PC-9 (cell line): Measurements from ENCODE around the gene ZNF2. TPM values are rescaled to one million over a fixed set of nuclear protein-coding genes. Genes with fewer than 3 reads are reported as not detected.

Source experiments
- BruUV-seq: library from RNA; stranded (reverse); fragments of 400-500 nt; replicated peaks from 2 replicates; lab custom pipeline; 2021; lab: Mats Ljungman, UMichigan
- CTCF ChIA-PET: fragments of 300-600 bp; sonication (Branson Sonifier 250); formaldehyde crosslinking; loops from one replicate; lab custom pipeline; 2022; ENCODE audit warnings: antibody characterized with exemption; lab: Charles Lee
- POLR2A ChIA-PET: fragments of 300-600 bp; sonication (Branson Sonifier 250); formaldehyde crosslinking; loops from one replicate; lab custom pipeline; 2022; ENCODE audit warnings: antibody characterized with exemption; ENCODE audit not compliant: unreplicated experiment; lab: Charles Lee
- DNase-seq, 2 experiments: peaks; one replicate each; pipeline versions ENCODE4 v3.0.0 to v3.0.0-alpha.2; 2015 to 2022; ENCODE audit warnings: mixed read lengths in 1 of 2
- H2AFZ ChIP-seq: fragments of 200-600 bp; sonication (generic); 2 replicates; pipeline ENCODE4 v1.8.1; 2017; ENCODE audit warnings: antibody characterized with exemption
- H3F3A ChIP-seq: fragments of 200-600 bp; sonication (generic); 2 replicates; pipeline ENCODE4 v1.8.1; 2017; ENCODE audit warnings: antibody characterized with exemption, mild to moderate bottlenecking, low read depth; ENCODE audit not compliant: insufficient read depth
- H3K27ac ChIP-seq: fragments of 200-600 bp; sonication (generic); 2 replicates; pipeline ENCODE4 v1.6.1; 2016; ENCODE audit warnings: mixed run types
- H3K27me3 ChIP-seq: fragments of 200-600 bp; sonication (generic); 2 replicates; pipeline ENCODE4 v1.6.1; 2016; ENCODE audit warnings: low read depth, mixed run types; ENCODE audit not compliant: insufficient read depth
- H3K36me3 ChIP-seq: fragments of 200-600 bp; sonication (generic); 2 replicates; pipeline ENCODE4 v1.6.1; 2016; ENCODE audit warnings: low read depth, mixed run types
- H3K4me1 ChIP-seq: fragments of 200-600 bp; sonication (generic); replicated peaks from 2 replicates; pipeline ENCODE4 v1.6.1; 2016; ENCODE audit warnings: mixed run types; ENCODE audit not compliant: insufficient read depth
- H3K4me2 ChIP-seq: fragments of 200-600 bp; sonication (generic); 2 replicates; pipeline ENCODE4 v1.6.1; 2017; ENCODE audit warnings: mixed run types
- H3K4me3 ChIP-seq: fragments of 200-600 bp; sonication (generic); 2 replicates; pipeline ENCODE4 v1.6.1; 2016; ENCODE audit warnings: mixed run types
- H3K79me2 ChIP-seq: fragments of 200-600 bp; sonication (generic); 2 replicates; pipeline ENCODE4 v1.6.1; 2017; ENCODE audit warnings: low read depth, mixed run types
- H3K9me2 ChIP-seq: fragments of 200-600 bp; sonication (generic); 2 replicates; pipeline ENCODE4 v1.8.1; 2017; ENCODE audit warnings: mild to moderate bottlenecking; ENCODE audit not compliant: insufficient read depth
- H3K9me3 ChIP-seq: fragments of 200-600 bp; sonication (generic); 2 replicates; pipeline ENCODE4 v1.8.1; 2016; ENCODE audit warnings: low read depth; ENCODE audit not compliant: insufficient read depth
- H4K20me1 ChIP-seq: fragments of 200-600 bp; sonication (generic); 2 replicates; pipeline ENCODE4 v1.8.1; 2017; ENCODE audit not compliant: insufficient read depth
- EZH2 ChIP-seq: fragments of 200-600 bp; sonication (generic); IDR thresholded peaks from 2 replicates; pipeline ENCODE4 v1.8.0; 2017; ENCODE audit warnings: antibody characterized with exemption, low read depth
- intact Hi-C: fragments of 100-400 bp; cut with micrococcal nuclease; formaldehyde crosslinking; loops from one replicate; pipeline ENCODE4 v1.10.0; 2022; ENCODE audit not compliant: unreplicated experiment
- total RNA-seq: library from RNA; stranded (reverse); gene quantifications from 2 replicates; pipeline ENCODE4 v1.2.3, GENCODE V29; 2021
- TF ChIP-seq, protein P1 (sequence below): fragments of 200-600 bp; sonication (generic); conservative IDR thresholded peaks from 2 replicates; pipeline ENCODE4 v1.6.1; 2017; ENCODE audit warnings: mixed run types, antibody characterized with exemption, mild to moderate bottlenecking, moderate library complexity

The ZNF2 gene
- total RNA-seq, 1 experiment from 2014 or later: 4.9 TPM

DNA sequence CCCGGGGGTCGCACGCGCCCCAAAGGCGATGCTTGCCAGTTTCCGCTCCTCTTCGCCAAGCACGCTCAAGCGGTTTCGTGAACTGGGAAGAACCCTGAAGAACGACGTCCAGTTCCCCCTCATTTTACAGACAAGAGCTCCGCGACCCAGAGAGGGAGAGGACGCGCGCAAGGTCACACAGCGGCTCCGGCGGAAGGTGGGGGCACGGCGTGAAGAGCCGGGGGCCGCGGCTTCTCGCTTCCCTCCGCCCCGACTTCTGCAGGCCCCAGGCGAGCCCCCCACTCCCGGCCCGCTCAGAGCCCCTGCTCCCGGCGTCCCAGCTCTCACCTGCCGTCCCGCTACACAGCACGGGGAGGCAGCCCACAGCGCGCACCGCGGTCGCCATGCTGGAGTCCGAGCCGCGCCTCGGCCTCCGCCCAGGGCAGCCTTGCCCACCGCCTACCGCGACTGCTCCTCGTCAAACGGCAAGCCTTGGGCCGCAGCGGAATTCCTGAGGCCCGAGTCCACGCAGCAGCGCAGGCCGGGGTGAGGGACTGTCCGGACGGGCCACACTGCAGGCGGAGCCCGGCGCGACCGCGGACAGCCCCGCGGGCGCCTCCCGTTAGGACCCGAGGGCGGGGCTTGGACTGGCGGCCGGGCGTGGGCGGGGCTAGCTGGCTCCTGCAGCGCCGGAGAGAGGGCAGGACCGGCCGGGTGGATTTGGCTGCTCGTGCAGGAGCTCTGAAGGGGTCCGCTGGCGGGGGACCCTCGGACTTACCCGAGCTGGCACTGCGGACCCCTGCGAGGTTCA, 44.0 kb upstream of the ZNF2 start, which contains the start of gene MRPS5:
TSS of gene MRPS5 (minus strand) at position 402 of the 790 bp plus-strand sequence. CDS start at position 385, 17 bp downstream.
- no TSS peak for BruUV-seq
- peaks cover 18% of the 10 kb centered on the region for H3K4me1 ChIP-seq
- peak within 1 kb of the TSS; percentile 94 for H3K4me3 ChIP-seq
- peak; percentile 48 to 87 for DNase-seq
- POLR2A ChIA-PET: interaction anchor here (0.6 to 0.7 kb wide), 4 partner anchors 44 to 179 kb away, joined by 3 to 5 read pairs (median 3); partner anchors contain the start of gene ZNF2
- CTCF ChIA-PET: interaction anchor here (0.9 kb wide), 1 partner anchor 38 kb away, joined by 4 read pairs; the partner anchor contains the start of gene ZNF514
- peaks cover 42% of the 10 kb centered on the region for H3K79me2 ChIP-seq
- H3K36me3 ChIP-seq: peaks cover 12% of the 10 kb centered on the region
- H3K27me3 ChIP-seq: no peaks in the 10 kb centered on the region
- intact Hi-C loops: loop anchor here (2.0 kb wide), 1 partner anchor 43 kb away; the partner anchor contains the start of gene ZNF2
- H3K9me3 ChIP-seq: no peaks in the 10 kb centered on the region; the same call in 1 of the 2 replicates
- H3K27ac ChIP-seq: peak within 1 kb of the TSS; percentile 66
- peak within 1 kb of the TSS; percentile 97 for H2AFZ ChIP-seq
- TF ChIP-seq, protein P1, sequence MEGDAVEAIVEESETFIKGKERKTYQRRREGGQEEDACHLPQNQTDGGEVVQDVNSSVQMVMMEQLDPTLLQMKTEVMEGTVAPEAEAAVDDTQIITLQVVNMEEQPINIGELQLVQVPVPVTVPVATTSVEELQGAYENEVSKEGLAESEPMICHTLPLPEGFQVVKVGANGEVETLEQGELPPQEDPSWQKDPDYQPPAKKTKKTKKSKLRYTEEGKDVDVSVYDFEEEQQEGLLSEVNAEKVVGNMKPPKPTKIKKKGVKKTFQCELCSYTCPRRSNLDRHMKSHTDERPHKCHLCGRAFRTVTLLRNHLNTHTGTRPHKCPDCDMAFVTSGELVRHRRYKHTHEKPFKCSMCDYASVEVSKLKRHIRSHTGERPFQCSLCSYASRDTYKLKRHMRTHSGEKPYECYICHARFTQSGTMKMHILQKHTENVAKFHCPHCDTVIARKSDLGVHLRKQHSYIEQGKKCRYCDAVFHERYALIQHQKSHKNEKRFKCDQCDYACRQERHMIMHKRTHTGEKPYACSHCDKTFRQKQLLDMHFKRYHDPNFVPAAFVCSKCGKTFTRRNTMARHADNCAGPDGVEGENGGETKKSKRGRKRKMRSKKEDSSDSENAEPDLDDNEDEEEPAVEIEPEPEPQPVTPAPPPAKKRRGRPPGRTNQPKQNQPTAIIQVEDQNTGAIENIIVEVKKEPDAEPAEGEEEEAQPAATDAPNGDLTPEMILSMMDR: 0 out of 2 replicates have a peak, but pooled peaks have one; percentile 14
- no peak for TF ChIP-seq EZH2
- H3K9me2 ChIP-seq: no peaks in the 10 kb centered on the region
- peaks cover 3% of the 10 kb centered on the region for H3F3A ChIP-seq
- peak within 1 kb of the TSS; percentile 83 for H3K4me2 ChIP-seq
- H4K20me1 ChIP-seq: peaks cover 8% of the 10 kb centered on the region; the same call in 1 of the 2 replicates

DNA sequence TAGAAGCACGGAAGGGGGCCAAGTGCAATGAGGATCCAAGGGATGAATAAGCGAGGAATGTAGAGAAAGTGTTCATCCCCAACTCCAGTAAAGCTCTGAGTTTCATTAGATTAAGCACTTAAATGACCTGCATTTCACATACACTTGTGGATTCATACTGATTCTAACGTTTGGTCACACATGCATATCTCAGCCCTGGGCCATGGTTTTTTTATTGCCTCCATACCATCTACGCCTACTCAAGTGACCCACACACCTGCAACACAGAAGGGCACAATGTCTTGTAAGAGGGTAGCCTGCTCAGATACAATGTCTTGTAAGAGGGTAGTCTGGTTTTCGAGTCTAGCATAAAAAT, 43.4 kb upstream of the ZNF2 start:
- ChIA-PET CTCF (no interaction called here), POLR2A (interaction anchor here (0.6 to 0.7 kb wide), 5 partner anchors 37 to 179 kb away, joined by 3 to 5 read pairs (median 3); partner anchors contain the start of gene ZNF2)
- Histone ChIP-seq H3K4me2 (peak overlapping the region; percentile 83), H2AFZ (peak overlapping the region; percentile 97), H3K27me3 (no peaks in the 10 kb centered on the region), H3K4me1 (peaks cover 18% of the 10 kb centered on the region), H3K27ac (no peak overlapping the region), H3K4me3 (peak overlapping the region; percentile 94), H3K9me3 (no peaks in the 10 kb centered on the region; the same call in 1 of the 2 replicates), H3K79me2 (peaks cover 42% of the 10 kb centered on the region), H3K9me2 (no peaks in the 10 kb centered on the region), H3K36me3 (peaks cover 6% of the 10 kb centered on the region; the same call in 1 of the 2 replicates), H3F3A (no peaks in the 10 kb centered on the region; the same call in none of the 2 replicates), H4K20me1 (peaks cover 8% of the 10 kb centered on the region; the same call in 1 of the 2 replicates)
- TF ChIP-seq EZH2: no peak
- TF ChIP-seq, protein P1: no peak
- DNase-seq: no peak
- no TSS peak for BruUV-seq
- intact Hi-C loops: no loop called here

DNA sequence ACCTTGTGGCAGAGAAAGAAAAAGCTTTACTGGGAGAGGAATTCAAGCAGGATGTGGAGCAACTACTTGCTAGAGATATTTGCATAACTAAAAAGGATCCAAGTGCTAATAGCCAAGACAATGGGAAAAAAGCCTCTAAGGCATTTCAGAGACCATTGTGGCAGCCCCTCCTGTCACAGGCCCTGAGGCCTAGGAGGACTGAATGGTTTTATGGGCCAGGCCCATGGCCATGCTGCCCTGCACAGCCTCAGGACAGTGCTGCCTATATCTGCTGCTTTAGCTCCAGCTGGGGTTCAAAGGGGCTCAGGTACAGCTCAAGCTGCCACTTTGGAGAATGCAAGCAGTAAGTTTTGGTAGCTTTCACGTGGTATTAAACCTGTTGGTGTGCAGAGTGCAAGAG, 26.9 kb upstream of the ZNF2 start:
- CTCF ChIA-PET: no interaction called here
- no peak for DNase-seq

More for the DNA sequence above, 26.9 kb upstream of the ZNF2 start:
- H3K27ac ChIP-seq: no peak overlapping the region
- intact Hi-C loops: no loop called here
- no peak for TF ChIP-seq EZH2
- TF ChIP-seq, protein P1: no peak
- H2AFZ ChIP-seq: no peak overlapping the region
- H4K20me1 ChIP-seq: no peaks in the 10 kb centered on the region
- BruUV-seq: no TSS peak
- no peaks in the 10 kb centered on the region for H3K79me2 ChIP-seq
- no peaks in the 10 kb centered on the region for H3K36me3 ChIP-seq
- no peaks in the 10 kb centered on the region for H3F3A ChIP-seq
- H3K4me1 ChIP-seq: no peaks in the 10 kb centered on the region
- no peak overlapping the region for H3K4me3 ChIP-seq
- peaks cover 6% of the 10 kb centered on the region; the same call in 1 of the 2 replicates for H3K27me3 ChIP-seq
- no peaks in the 10 kb centered on the region for H3K9me2 ChIP-seq
- POLR2A ChIA-PET: no interaction called here
- no peak overlapping the region for H3K4me2 ChIP-seq
- peaks cover 40% of the 10 kb centered on the region for H3K9me3 ChIP-seq
